Fibroblast of the conjunctiva (primary cell): ENCODE results near the gene BPIFB3.

ENCODE experiments used
- DNase-seq: peaks from one replicate; pipeline ENCODE4 v3.0.0-alpha.2; 2010; ENCODE audit warnings: low read depth

Gene BPIFB3

DNA sequence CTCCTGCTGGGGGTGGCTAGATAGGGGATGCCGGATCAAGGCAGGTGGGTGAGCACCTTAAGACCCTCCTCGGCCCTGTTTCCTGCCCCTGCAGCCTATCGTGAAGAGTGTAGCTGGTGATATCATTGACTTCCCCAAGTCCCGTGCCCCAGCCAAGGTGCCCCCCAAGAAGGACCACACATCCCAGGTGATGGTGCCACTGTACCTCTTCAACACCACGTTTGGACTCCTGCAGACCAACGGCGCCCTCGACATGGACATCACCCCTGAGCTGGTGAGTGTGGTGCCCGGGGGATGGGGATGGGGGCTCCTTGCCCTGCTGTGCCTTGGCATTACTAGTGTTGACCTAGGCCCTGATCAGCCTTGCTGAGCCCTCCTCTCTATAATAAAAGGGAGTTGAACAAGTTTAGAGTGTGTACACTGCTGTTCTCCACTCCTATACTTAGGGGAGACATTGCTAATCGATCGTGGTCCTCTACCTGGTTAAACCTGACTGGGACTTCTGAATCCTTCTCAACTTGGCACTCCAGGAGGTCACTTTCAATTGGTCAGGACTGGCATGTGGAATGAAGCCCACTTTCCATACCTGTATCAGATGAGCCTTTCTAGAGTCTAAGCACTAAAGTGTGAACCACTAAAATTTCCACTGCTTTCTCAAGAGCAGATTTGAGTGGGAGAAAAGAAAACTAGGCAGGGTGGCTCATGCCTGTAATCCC is 11.0 kb downstream of the BPIFB3 start:
- DNase-seq, result no peak

DNA sequence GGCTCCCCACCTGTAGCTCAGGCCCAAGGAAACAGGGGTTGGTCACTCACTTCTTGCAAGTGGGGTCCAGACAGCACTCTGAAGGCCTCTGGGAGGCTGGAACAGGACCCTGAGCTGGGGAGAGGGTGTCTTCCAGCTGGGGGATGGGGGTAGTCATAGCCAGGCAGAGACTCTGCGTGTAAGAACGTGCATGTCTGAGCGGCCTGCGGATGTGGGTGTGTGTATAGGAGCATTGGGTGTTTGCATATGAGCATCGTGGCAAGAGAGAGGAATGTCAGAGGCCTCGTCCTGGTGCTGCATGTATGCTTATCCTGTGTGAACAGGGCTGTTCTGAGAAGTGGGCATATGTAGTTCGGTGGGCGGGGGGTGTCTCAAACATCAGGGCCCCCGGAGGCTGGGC is 12.1 kb downstream of the BPIFB3 start:
- DNase-seq, result no peak

DNA sequence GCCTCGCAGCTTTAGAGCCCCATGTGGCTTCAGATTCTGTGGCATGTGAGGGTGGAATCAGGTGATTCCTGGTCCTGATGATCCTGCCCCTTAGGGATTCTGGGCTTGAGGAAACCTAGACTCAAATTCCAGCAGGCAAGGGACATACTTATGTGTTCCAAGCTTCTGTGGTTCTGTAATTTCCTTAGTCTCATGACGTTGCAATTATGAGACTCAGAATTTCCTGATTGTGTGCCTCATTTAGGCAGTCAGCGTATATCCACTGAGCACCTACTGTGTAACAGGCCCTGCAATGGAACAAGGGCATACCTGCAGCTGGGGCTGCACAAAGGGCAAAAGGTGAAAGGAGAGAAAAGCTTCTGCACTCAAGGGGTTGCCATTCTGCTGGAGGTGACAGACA is 14.1 kb downstream of the BPIFB3 start:
- no peak for DNase-seq

DNA sequence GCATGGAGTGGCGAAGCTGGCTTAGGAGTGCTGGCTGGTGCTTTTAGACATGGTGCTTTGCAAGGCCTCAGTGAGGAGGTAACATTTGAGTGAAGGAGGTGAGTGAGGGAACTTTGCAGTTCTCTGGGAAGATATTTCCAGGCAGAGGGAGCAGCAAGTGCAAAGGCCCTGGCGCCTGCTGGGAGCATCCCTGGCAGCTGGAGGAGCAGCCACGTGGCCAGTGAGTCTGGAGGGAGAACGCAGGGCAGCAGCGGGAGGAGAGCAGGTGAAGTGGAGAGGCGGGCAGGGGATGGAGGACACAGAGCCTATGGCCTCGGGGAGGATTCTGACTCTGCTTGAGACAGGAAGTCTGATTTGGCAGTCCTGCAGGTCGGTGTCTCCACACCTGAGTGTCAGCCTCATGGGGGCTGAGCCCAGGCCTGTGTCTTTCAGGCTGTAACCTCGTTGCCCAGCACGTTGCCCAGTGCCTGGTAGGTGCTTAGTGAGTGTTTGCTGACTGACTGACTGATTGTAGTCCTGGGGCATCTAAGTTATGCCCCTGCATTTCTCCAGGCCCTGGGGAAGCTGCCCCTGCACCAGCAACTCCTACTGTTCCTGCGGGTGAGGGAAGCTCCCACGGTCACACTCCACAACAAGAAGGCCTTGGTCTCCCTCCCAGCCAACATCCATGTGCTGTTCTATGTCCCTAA is 14.7 kb downstream of the BPIFB3 start:
- DNase-seq, result no peak

DNA sequence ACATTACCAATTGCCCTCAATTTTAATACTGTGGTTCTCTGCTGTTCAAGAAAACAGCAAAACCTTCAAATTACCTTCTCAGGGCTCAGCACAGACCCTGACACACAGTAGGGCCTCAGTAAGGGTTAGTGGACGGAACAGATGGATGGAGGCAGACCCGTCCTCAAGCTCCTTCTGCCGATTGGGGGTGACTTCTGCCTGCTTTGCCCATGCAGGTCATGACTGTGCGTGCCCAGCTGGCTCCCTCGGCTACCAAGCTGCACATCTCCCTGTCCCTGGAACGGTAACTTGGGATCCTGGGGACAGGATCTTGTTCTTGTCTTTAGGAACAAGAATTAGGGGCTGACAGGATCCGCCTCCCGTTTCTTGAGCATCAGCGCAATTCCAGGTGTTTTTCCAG is 16.0 kb downstream of the BPIFB3 start:
- no peak for DNase-seq

DNA sequence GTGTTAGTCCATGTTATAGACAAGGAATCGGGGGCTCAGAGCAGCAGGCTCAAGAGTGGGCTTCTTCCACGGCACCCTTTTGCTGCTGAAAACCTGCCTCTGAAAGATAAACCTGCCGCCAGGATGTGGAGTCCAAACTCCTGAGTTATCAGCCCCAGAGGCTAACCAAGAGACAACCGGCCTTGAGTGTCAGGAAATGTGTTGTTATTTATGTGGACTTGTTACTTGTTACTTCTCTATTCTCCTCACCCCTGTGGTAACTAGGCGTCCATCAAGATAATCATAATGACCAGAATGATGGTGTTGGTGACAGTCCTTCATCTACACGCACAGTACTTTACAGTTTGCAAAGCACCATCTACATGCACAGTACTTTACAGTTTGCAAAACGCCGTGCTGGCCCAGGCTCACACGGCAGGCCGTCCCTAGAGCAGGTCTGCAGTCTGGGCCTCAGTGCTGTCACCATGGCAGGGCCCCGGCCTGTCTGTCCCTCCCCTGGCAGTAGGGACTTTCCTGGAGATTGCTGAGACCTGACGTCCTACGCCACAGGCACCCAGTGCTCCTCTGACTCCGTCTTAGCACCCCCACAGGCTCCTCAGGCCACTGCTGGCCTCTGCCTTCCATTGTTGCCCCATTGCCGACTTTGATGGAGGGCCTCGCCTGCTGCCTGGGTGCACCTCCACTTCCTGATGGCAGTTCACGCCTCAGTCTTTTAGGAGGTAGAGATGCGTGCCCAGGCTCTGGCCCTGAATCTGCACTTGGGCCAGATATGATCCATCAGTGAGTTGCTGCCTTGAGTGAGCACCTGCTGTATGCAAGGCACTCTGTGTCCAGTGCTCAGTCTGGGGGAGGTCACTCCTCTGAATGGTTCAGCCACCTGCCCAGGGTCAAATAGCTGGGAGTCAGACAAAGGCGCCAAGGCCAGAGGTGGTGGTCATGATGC is 16.7 kb downstream of the BPIFB3 start:
- DNase-seq, result no peak

DNA sequence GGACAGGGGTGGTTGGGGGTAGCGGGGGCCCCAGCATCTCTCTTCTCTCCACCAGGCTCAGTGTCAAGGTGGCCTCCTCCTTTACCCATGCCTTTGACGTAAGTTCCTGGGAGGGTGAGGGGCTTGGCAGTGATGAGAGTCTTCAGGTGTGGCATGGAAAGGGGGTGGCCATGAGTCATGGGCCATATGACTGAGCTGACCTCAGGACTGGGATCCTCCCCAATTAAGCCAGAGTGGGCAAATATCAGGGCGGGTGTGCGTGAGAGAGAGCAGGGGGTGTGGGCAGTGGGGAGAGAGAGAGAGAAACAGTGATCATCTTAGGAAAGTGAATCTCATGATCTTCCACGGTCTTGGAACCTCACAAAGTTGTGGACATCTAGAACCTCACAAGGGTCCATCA is 17.5 kb downstream of the BPIFB3 start:
- no peak for DNase-seq

DNA sequence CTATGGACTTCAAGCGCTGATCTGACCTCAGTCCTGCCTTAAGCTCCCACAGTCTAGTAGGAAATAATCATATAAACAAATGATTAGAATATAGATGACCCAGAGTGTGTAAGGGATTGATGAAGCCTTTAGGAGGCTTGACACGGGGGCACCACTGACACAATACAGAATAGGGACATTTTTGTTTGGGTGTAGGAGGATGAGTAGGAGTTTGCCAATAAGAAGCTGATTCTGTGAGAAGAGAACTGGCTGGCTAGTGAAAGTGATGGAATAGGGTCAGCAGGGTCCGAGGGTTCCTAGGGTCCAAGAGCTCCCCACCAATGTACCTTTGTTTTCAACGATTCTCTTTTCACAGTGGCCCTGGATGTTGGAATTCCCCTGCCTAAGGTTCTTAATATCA is 18.7 kb downstream of the BPIFB3 start:
- no peak for DNase-seq

DNA sequence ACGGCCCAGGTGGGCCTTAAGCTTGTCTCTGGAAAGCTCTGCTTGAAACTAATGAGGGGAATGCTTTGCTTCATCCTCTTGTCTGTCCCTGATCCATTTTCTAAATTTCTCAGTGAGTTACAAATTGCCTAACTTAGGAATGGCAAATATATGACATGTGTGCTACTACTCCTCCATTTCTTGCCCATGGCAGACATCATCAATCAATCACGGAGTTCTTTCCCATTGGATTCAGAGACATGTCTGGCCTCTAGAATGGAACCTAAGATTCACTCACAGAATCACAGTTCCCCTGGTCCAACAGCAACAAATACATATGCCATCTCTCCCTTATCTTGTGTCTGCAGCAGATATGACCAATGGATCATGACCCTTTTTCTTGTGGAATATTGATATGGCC is 19.1 kb downstream of the BPIFB3 start:
- DNase-seq, result no peak

DNA sequence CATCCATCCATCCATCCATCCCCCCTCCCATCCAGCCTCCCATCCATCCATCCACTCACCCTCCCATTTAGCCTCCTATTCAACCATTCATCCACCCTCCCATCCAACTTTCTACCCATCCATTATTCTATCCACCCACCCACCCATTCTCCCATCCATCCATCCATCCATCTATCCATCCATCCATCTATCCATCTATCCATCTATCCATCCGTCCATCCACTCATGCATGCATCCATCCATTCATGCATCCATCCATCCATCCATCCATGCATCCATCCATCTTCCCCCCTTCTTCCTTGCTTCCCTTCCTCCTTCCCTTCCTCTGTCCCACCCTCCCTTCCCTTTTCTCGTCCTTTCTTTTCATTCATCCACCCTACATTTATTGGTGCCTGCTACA is 21.0 kb downstream of the BPIFB3 start:
- DNase-seq, result no peak

DNA sequence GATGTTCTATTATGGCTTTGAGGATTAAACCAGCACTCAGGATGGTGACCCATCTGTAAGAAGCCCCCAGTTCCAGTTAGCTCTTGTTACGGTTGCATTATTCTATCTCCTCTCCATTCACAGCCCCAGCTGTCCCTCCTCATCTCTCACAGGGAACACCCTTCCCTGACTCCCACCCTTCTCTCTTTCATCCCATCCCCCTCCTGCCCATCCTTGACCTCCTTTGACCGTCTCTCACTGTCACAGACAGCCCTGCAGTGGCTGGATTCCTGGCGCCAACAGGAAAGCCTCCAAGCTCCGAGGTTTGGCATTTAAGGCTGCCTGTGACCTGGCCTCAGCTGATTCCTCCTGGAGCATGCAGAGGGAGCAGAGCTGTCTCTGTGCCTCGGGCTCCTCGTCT is 21.6 kb downstream of the BPIFB3 start:
- no peak for DNase-seq

DNA sequence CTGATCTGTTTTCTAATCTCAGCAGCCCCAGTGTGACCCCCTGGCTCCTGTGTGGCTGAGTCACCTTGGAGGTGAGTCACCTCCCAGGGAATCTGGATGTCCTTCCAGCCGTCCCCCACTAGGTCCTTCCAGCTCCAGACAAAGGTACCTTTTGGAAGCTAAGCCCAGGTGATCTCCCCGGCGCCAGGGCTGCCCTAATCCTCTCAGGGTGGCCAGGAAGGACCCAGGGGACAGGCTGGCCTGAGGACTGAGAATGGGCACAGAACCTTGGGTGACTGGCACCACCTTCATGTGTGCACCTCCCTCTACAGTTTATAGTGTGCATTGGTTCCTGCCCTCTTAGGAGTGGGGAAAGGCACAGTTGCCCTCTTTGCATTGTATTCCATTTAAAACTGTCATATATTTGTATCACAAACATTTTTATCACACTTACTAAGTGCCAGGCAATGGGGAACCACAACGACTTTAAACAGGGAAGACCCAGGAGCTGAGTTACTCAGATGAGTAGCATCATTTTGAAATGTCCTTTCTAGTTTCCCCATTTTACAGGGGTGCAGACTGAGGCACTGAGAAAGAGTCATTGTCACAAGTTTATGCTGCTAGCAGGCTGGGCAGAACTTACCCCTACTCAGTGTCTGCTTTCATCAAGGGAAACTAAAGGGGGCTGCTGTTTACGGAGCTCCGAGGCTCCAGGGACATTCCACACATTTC is 23.1 kb downstream of the BPIFB3 start:
- no peak for DNase-seq

DNA sequence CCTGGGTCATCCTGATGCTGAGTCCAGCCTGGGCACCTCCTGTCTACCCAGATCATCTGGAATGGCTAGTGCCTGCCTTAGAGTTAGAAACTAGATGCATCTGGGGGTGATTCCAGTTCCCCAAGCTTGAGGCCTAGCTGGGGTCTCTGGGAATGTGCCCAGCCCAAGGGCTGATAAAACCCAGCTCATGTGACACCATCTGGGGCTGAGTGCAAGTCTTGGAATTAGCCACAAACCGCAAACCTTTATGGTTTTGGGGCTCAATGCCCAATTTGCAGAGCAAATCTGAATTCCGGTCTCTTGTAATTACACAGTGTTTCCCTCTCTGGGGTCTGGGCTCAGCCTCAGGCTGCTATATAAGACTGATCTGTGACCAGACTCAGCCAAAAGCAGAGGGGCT is 25.6 kb downstream of the BPIFB3 start, which contains the start of gene BPIFB4:
TSS of gene BPIFB4 (plus strand) at position 385 of the 400 bp plus-strand sequence. CDS start 1,884 bp downstream, outside the sequence.
- no peak for DNase-seq

DNA sequence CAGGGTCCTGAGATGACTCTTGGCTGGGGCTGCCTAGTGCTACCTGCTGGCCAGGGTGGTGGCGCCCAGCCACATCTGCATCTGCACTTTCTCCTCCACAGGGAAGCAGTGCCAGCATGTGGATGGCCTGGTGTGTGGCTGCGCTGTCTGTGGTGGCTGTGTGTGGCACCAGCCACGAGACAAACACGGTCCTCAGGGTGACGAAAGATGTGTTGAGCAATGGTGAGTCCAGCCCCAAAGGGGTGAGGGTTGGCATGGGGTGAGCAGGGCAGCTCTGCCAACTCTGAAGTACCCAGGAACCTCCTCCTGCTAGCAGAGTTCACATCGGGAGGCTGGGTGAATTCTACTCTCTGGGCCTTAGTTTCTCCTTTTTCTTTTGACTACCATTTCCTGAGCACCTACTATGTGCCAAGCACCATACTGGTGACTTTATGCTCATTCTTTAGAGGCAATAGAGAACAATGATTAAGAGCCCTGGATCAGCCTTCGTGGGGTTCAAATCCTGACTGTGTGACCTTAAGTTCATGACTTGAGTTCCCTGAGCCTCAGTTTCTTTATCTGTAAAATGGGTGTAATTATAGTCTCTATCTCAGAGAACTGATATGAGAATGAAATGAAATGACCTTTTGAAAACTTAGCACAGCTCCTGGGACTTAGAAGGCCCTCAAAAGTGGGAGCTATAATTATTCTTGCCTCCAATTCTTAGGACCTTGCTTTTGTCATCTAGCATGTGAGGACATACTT is 27.9 kb downstream of the BPIFB3 start:
- DNase-seq, result no peak

DNA sequence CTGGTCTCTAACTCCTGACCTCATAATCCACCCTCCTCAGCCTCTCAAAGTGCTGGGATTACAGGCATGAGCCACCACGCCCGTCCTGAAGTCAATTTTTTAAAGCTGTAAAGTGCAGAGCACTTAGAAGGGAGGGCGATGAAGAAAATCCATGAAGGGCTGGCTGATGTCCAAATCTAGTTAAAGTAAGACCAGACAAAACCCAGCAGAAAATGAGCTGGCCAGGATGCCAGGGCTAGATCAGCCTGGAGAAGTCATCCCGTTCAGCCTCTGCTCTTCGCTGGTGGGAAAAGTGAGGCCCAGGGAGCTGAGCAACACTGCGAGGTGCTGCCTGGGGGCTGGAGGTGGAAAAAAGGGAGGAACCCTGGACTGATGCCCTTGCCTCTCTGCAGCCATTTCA is 28.8 kb downstream of the BPIFB3 start:
- no peak for DNase-seq

DNA sequence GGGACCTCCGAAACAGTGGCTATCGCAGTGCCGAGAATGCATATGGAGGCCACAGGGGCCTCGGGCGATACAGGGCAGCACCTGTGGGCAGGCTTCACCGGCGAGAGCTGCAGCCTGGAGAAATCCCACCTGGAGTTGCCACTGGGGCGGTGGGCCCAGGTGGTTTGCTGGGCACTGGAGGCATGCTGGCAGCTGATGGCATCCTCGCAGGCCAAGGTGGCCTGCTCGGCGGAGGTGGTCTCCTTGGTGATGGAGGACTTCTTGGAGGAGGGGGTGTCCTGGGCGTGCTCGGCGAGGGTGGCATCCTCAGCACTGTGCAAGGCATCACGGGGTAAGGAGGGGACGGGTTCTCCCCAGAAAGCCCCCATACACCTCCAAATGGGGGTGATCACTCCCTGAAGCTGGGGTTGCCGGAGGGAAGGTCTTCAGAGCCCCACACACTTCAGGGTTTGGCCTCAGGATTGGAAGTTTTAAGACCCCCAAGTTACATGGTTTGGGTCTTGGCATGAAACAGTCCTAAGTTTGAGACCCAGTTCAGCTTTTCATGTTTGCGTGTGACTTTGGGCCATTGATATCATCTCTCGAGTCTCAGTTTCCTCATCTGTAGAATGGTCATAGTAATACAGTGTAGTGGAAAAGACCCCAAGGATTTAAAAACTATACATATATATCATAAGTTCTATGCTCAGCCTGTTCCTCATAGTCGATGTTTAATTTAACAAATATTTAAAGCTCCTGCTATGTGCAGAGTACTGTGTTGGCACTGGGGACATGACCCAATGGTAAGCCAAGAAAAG is 30.0 kb downstream of the BPIFB3 start:
- DNase-seq, result no peak

DNA sequence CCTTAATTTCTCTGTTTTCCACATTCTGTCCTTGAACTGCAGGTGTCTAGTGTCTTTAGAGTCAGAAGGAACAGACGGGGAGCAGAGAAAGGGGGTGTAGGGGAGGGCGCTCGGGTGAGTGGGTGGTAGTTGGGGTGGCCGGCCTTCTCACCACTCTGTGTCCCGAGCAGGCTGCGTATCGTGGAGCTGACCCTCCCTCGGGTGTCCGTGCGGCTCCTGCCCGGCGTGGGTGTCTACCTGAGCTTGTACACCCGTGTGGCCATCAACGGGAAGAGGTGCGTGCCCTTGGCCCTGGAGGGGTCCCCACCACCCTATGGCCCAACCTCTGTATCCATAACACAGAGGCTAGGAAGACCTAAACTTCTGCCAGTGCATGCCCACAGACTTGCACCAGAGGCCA is 31.0 kb downstream of the BPIFB3 start:
- no peak for DNase-seq

DNA sequence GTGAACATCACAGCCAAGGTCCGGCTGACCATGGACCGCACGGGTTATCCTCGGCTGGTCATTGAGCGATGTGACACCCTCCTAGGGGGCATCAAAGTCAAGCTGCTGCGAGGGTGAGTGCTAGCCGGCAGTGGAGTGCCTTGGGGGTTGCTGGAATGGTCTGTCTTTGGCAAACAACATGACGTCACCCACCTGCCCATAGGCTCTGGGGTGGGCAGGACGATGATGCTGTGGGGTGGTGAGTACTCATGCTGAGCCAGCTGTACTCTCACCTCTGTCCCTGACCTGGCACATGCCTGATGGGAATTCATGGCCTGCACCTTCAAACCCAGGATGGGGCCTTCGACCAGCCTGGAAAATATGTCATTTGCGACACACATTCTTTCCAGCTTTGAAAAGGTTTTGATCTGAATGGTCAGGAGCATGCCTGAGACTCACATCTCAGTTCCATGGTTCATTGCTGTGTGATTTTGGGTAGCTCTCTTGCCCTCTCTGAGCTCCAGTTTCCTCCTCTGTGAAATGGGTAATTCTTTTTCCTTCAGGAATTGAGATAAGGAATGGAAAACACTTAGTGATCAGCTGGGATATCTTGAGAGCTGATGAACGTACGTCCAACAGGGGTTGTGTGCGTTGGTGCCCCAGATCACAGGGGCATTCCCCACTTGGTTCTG is 32.5 kb downstream of the BPIFB3 start:
- no peak for DNase-seq

DNA sequence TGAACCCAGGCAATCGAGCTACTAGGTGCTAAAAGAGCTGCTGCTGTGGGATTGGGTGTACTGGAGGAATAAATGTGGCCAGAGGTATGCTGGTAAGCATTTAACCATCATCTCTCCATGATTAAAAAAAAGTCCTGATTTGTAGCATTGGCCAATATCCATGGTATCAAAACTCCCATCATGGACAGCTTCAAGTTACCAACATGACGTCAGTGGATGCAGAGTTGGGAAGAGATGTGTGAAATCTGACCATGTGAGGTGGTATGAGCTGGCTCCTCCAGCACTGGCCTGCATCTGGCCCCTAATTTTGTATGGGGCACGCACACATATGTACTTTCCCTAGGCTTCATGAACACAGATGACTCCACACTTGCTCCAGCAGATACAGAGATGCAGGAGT is 37.4 kb downstream of the BPIFB3 start:
- no peak for DNase-seq

DNA sequence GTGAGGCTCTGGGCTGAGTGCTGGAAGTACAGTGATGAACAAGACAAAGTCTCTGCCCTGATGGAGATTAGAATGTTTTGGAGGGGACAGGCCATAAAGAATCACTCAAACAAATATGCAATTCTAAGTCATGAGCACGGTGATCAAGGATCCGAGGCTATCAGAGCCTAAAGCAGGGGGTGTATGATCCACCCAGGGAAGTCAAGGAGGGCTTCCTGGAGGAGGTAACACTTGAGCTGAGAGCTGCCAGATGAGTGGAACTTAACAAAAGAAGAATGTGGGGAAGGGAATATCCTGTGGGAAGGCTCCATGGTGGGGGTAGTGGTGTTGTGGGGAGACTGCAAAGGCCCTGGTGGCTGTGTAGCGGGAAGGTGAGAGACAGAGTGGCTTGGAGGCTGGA is 38.0 kb downstream of the BPIFB3 start:
- no peak for DNase-seq
